Sciatic nerve (tissue), 2 donors: ENCODE results near the gene LRRC4C. TPM values are rescaled to one million over a fixed set of nuclear protein-coding genes. Genes with fewer than 3 reads are reported as not detected.

ENCODE experiments used
- ATAC-seq: fragments of 200-7000 bp; cut with Tn5 transposase; one replicate; pipeline ENCODE4 v1.9.1; 2020; ENCODE audit warnings: mild to moderate bottlenecking, moderate library complexity
- DNase-seq: peaks from one replicate; pipeline ENCODE4 v3.0.0-alpha.2; 2020; ENCODE audit warnings: low spot score
- intact Hi-C: fragments of 100-400 bp; cut with DNase I; formaldehyde crosslinking; loops from one replicate; pipeline ENCODE4 v1.14.2; 2022
- total RNA-seq: library from RNA; stranded (reverse); fragmentation: NEBNext Ultra II Directional; extraction: Animal tissue kit (Norgen Biotek cat#: 25700); gene quantifications from one replicate; pipeline ENCODE4 v1.2.1, GENCODE V29; 2021
- donor health status: DM: no; HTN: no; CAD: no.
- donor health status: DM: no; HTN: no; CAD: no.

Gene LRRC4C
- total RNA-seq, 1 donor from 2014 or later, result 16.6 TPM

DNA sequence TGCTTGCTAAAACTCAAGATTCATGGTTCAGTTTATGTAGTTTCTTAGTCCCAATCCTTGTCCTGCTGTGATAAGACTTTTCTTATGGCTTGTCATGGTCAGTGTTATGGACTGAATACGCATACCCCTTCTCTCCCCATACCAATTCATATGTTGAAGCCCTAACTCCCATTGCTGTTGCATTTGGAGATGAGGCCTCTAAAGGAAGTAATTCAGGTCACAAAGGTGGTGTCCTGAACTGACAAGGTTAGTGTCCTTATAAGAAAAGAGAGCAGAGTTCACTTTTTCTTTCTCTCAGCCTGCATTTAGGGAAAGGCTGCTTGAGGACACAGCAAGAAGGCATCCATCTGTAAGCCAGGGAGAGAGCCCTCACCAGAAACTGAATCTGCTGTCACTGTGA is 618.2 kb downstream of the LRRC4C start:
- ATAC-seq, result no peak
- no peak for DNase-seq
- intact Hi-C loops, result no loop called here

DNA sequence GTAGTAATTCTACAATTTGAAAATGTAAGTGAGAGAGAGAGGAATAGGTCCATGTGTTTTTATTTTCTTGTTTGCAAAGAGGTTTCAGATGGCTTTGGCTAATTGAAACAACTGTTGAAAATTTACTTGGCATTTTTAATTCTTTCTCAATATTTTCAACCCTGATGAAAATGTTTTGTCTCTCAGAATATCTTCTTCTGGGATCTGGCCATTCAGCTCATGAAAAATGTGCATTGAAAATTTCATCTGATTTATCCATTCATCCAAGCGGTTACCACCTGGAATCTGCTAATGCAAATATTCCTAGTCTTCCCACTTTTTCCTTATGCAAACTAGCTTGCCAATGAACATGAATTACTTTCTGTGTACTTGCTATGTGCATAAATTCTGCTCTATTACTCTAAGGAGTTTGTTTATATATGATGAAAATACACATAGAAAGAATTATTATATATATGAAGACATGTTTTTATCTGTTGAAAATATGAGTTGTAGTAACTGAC is 621.2 kb downstream of the LRRC4C start:
- DNase-seq (no peak), ATAC-seq (no peak)
- intact Hi-C loops, result no loop called here

DNA sequence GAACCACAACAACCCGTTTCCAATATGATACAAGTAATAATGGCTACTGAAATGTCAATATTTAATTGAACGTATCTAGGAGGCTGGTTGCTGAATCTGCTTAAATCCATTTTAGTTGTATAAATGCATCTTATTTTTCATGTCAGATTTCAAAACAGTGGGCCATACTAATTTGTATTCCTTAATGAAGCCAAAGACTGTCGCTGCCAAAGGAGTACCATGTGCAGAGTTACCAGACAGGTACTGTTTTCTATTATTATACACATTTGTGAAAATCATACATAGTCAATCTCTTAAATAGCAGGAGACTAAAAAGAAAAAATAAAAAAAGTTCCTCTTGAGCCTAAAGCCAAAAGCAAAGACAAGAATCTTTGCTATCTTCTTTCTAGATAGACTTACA is 632.3 kb downstream of the LRRC4C start:
- DNase-seq, result no peak
- ATAC-seq, result no peak
- intact Hi-C loops, result no loop called here

DNA sequence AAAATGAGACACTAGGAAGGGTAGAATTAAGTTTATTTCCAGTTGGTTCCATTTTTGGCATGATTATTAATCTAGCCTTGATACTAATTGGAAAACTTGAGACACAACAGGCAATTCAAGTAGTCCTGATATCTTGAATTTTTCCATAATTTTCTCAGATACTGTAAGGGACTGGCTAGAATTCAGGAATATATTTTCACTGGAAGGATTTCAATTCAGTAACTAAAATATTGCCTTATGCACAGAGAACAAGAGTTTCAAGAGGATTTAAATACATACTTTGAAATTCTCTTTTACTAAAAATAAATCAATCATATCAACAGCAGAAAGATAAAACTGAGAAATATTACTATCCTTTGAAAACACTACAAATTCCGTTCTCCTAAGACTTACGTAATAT is 632.9 kb downstream of the LRRC4C start:
- intact Hi-C loops, result no loop called here
- no peak for DNase-seq
- no peak for ATAC-seq

DNA sequence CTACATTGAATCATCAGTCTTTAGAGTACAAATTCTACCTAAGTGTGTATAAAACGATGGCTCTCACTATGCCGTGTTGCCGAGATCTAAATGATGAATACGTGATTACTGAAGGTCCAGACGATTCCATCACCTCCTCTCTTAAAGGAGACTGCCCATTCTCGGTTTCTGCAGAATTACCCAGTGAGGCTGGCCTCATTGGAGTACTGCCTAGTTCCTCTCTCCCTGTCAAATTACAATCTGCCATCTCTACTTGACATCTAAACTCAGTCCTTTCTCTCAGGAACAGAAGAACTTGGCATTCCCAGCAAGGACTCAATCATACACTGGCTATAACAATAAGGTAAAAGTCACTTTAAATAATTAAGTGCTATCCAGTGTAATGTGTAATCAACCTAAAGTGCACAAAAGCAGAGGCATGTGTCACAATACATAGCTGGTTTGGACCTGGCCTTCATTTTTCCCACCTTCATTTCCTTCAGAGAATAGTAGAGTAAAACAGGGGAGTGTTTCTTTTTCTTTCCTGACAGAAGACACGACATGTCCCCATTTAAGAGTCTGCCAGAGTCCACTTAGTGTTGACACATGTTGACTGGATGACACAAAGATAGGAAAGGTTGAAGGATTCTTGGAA is 634.1 kb downstream of the LRRC4C start:
- no peak for DNase-seq
- intact Hi-C loops, result no loop called here
- ATAC-seq, result no peak

DNA sequence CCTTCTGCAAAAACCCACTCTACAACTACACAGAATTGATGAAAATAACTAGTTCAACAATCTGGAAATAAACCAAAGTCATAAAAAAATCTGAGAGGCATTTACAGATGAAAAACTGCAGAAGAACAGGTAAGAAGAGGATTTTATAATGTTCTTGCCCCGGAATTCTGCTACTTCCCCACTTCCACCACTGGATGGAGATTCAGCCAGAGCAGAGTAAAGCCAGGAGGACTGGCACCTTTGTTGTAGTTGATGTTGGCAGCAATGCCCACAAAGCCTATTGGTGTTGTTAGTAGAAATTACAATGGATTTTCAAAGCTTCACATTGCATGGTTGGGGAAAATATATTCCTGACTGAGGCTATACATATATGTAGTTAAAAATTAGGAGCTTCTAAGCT is 640.2 kb downstream of the LRRC4C start:
- ATAC-seq (no peak), DNase-seq (no peak)
- intact Hi-C loops, result no loop called here

DNA sequence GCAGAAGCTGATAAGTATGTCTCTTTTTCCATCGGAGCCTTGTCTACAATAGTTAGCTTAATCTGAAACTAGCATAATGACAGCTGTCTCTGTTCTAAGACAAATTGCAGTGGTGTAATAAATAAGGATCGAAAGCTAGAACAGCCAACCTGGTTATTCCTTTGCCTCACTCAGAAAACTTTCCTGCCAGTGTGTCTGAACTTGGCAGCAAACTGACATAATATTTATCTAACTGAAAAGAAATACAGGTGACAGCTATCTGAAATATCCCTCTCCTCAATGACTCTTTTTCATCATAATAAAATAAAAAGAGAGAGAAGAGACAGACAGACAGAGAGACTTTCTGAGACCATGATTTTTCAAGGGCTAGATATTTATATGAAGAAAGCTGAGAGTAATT is 642.5 kb downstream of the LRRC4C start:
- ATAC-seq, result no peak

DNA sequence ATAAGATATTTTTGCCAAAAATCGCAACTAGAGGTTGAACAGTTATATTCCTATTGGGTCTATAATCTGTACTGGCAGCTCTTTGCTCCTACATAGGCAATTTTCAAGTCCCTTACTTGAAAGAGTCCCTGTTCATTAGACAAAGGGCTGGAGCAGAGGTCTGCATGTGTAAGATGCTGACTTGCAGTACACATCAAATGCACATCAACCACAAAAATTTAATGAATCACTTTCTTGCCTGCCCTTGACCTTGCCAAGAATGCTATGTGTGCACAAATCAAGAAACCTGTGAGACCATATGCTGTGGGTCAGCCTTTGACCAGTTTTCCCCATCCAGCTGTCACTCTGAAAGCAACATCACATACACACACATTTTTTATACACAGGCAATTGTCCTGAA is 661.5 kb downstream of the LRRC4C start:
- no peak for ATAC-seq
- intact Hi-C loops, result no loop called here
- DNase-seq, result no peak

More for the DNA sequence above, 642.5 kb downstream of the LRRC4C start:
- intact Hi-C loops, result no loop called here
- no peak for DNase-seq

DNA sequence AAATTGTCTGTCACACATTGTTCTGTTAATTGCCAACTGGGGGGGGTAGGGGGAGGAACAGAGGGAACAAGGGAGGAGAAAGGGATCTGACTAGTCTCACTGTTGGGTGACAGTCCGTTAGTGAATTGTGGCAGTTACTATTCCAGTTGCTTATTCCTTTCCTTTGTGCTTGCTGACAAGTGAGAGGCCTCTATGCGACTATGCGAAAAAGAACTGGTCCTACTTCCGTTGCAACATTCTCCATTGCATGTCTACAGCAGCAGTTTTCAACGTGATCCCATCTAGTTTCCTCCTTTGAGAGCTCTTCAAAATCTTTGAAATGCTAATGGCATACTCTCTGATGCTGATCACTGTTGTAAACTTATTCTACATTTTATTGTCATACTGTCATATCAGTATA is 672.2 kb downstream of the LRRC4C start:
- ATAC-seq, result no peak
- no peak for DNase-seq
- intact Hi-C loops, result no loop called here

DNA sequence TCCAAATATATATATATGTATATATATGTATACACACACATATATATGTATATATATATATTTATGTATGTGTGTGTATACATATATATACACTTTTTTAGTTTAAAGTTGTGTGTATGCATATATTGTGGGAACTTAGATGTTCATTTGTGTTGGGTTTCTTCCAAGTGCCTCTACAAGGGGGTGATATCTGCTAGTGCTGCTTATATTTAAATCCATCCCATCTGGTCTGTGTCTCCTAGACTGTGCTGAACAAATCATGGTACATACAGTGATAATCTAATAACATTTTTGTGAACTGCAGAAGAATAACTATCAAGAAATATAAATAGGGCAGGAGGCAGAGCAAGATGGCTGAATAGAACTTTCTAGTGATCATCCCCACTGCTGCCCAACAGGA is 696.4 kb downstream of the LRRC4C start:
- no peak for DNase-seq
- ATAC-seq, result no peak
- intact Hi-C loops, result no loop called here

DNA sequence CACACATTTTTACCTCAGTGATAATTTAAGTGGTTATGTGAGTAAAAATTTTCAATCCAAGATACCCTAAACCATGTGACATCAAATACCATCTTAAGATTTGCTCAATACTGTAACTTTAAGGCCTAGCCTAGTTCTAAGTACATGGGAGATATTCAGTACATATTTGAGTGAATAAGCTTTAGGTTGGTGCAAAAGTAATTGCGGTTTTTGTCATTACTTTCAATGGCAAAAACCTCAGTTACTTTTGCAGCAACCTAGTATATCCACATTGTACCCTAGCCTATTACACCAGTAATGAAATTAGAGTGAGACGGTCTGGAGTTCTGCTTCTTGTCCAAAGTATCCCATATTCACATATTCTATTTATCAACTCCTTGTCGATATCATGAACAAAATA is 700.1 kb downstream of the LRRC4C start:
- intact Hi-C loops, result no loop called here
- no peak for ATAC-seq
- no peak for DNase-seq

DNA sequence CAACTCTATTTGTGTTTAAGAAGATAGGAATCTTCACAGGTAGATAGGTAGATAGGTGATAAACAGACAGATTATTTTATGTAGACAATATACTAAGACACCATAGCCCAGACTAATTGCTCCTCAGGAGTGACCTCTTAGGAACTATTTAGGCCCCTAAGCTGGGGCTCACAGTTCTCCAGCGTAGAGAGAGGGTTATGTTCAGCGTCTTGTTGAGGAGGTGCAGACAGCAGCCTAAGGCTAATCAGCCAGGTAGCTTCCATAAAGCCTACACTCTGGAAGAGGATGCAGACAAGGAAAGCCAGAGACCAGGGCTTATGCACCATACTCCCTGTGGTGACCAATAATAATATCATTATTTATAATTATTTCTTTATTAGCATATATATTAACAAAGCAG is 705.2 kb downstream of the LRRC4C start:
- intact Hi-C loops, result no loop called here
- DNase-seq (no peak), ATAC-seq (no peak)

DNA sequence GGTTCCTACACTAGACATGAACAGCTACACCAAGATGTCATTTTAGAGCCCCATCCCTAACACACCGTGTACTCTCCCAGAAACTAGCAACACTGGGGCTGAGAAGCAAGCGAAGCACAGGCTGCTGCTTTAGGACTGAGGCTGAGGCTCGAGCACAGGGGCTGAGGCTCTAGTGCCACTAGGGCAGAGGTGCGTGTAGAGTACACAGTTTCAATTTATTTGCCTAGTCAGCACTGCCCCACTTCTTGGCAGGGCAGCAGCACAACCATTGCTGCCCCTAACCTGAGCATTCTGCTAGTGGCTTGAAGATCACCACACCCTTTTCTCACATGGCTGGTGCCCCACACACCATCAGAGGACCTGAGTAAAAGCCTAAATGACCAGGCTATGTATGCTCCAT is 713.2 kb downstream of the LRRC4C start:
- no peak for ATAC-seq
- no peak for DNase-seq
- intact Hi-C loops, result no loop called here

DNA sequence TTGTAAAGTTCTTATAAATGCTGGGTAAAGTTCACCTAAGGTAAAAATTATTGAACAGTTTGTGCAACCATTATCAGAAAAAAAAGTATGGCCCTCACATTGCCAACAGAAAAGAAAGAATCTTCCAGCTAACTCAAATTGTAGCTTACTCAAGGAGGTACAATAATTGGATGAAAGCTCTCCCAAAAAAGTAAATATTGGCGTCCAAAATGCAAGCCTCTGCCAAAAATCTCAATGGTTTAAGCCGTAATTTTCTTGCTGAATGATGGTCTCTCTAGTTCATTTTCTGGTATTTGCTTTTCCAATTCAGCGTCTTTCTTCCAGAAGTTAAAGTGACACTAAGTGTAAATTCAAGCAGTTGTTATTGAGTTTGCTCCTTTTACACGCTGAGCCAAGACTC is 727.3 kb downstream of the LRRC4C start:
- no peak for ATAC-seq
- DNase-seq, result no peak
- intact Hi-C loops, result no loop called here

DNA sequence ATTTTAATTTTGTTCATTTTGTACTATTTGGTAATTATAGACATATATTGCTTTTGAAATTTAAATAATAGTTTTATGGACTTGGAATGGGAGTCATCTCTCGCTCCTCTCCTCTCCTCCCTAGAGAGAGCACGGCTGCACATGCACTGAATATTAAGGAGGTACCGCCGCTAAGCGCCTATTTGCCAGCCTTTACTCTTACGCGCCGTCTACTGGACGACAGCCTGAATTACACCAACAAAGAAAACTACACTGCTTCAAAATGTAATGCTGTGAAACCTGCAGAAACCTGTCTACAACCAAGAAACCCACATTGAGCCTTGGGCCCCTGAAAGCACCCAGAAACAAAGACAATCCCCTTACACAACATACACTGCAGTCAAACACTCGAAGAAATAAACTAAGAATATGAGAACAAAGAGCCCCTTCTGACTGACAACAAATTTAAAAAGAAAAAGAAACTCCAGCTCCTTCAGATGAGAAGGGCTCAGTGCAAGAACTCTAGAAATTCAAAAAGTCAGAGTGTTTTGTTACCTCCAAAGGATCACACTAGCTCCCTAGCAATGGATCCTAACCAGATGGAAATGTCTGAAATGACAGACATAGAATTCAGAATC is 737.2 kb downstream of the LRRC4C start:
- intact Hi-C loops, result no loop called here
- ATAC-seq (no peak), DNase-seq (no peak)

DNA sequence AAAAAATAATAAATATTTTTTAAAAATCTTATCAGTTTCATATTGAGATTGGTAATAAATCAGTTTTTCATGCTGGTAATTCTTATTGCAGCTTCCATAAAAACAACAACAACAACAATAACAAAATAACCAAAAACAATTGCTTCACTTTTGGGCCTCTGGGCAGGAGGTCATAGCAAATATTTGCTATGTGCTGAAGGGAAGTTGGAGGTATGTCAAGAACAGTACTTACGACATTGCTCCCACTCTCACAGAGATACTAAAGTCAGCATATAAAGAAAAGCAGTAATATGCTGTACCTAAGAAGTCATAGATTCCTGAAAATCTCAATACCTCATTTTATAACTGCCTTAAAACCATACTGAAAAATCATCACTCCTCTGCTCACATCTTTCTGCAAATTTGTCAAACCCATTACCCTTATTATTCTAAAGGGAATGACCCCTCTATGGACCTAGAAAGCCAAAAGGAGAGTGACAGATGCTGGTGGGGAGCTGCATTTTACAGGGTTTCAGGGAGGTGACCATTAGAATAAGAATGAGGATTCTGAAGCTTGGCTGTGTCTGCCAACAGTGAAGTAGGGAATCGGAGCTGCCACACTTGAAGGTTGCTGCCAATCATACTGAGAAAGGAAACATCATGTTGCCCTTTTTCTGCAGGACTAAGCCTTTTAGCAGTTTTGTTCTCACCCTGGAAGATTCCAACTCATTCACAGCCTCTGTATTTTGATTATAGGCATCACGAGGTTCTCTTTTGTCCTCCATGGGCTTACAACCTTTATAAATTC is 742.9 kb downstream of the LRRC4C start:
- DNase-seq (no peak), ATAC-seq (no peak)
- intact Hi-C loops, result no loop called here

DNA sequence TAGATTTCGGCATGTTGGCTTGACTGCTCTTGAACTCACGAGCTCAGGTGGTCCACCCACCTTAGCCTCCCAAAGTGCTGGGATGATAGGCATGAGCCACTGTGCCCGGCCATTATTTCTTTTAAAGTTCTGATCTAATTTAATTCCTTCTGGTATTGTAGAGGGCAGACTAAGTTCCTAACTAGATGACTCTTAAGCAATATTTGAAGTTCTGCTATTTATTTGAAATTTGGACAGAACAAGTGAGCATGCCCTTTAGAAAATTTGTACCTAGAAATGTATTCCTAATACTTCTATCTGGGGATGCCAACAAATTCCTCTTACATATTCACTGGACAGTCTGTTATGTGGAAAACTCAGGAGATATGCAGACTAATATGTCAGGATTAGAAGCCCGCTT is 746.4 kb downstream of the LRRC4C start:
- ATAC-seq (no peak), DNase-seq (no peak)
- intact Hi-C loops, result no loop called here

DNA sequence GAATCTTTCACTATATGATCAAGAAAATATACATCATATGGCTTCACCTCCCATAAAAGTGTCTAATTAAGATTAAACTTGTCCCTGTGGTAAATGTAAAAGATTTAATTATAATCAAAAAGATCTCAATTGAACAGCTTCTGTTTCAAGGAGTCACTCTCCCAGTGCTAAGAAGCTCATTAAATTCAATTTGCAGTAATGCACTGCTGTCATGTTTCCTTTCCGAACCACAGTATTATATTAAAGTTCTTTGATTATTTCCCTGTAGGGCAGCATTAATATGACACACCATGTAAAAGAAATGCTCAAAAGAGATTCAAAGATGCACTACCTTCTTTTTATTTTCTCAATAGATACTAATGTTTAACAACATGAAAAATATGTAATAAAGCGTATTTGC is 758.4 kb downstream of the LRRC4C start:
- DNase-seq (no peak), ATAC-seq (no peak)
- intact Hi-C loops, result no loop called here

DNA sequence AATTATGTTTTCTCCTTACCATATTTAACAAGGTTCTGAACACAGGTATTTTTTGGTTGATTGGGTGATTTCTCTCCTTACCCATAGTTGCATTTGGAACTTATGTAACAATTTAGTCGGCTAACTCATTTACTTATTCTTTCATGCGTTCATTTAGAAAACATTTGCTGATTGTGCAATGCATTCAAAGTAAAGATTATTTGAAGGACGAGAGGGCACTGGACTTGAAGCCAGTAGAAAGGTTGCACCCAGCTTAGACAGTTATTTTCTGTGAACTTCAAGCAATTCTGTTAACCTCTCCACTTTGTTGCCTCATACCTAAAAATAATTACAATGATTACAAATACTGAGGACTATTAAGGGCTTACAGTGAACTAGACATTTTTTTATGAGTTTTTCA is 769.6 kb downstream of the LRRC4C start:
- intact Hi-C loops, result no loop called here
- ATAC-seq (no peak), DNase-seq (no peak)

DNA sequence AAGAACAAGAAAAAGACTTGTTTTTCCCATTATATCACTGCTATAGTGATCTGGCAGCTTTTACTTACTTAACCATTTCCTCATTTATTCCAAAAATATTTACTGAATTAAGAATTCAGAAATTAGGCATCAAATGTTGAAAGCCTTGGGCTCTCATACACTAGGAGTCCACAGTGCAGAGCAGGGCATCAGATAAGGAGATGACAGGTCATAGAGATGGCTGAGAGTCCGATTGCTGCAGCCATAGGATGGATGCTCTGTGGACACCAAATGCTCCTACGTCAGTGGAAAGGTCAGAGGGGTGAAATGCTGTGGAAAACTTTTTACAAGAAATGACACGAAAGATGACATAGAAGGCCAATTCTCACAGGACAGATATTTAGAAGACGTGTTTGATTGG is 771.1 kb downstream of the LRRC4C start:
- DNase-seq, result no peak
- no peak for ATAC-seq
- intact Hi-C loops, result no loop called here
